SK-N-SH (cell line): ENCODE measurements around the gene TRPM2. TPM values are rescaled to one million over a fixed set of nuclear protein-coding genes. Genes with fewer than 3 reads are reported as not detected.

Source experiments
- CTCF ChIA-PET: fragments of 300-600, 350-600 bp; formaldehyde crosslinking; extraction: SDS; loops from one replicate; lab custom pipeline; 2021; lab: Yijun Ruan, JAX
- POLR2A ChIA-PET: fragments of 350-600 bp; sonication (Branson Sonifier 250); formaldehyde crosslinking; extraction: SDS; loops from one replicate; lab custom pipeline; 2020; ENCODE audit warnings: antibody characterized with exemption, inconsistent platforms; lab: Yijun Ruan, JAX
- DNase-seq: peaks from one replicate; pipeline ENCODE4 v3.0.0; 2012
- H2AFZ ChIP-seq: fragments of 200-600 bp; sonication (generic); 2 replicates; pipeline ENCODE4 v1.8.1; 2016; ENCODE audit warnings: antibody characterized with exemption, mild to moderate bottlenecking, low read depth
- H3F3A ChIP-seq: fragments of 200-600 bp; sonication (generic); replicated peaks from 2 replicates; pipeline ENCODE3; 2016; ENCODE audit warnings: antibody characterized with exemption, mild to moderate bottlenecking; ENCODE audit not compliant: insufficient read depth
- H3K27ac ChIP-seq, 2 experiments: fragments of 200-500 bp in 1 of 2; fragments of 200-600 bp in 1 of 2; sonication (Bioruptor generic) in 1 of 2; sonication (generic), shearing (Covaris generic) in 1 of 2; 2 replicates each; pipeline versions ENCODE4 v1.5.1 to v1.6.1; 2014 to 2016; ENCODE audit warnings: low read depth in 2 of 2, inconsistent platforms in 1 of 2, low read length in 1 of 2, mild to moderate bottlenecking in 1 of 2, mixed read lengths in 1 of 2
- H3K27me3 ChIP-seq: fragments of 200-600 bp; sonication (generic), shearing (Covaris generic); 2 replicates; pipeline ENCODE4 v1.6.1; 2016; ENCODE audit warnings: mixed run types; ENCODE audit not compliant: insufficient read depth
- H3K36me3 ChIP-seq, 2 experiments: fragments of 200-500 bp in 1 of 2; fragments of 200-600 bp in 1 of 2; sonication (Bioruptor generic) in 1 of 2; sonication (generic) in 1 of 2; replicated peaks in 1 of 2; 2 replicates each; pipeline versions ENCODE3 to v1.5.1; 2014 to 2016; ENCODE audit warnings: low read length in 1 of 2, mild to moderate bottlenecking in 1 of 2; ENCODE audit not compliant: insufficient read depth in 2 of 2, control insufficient read depth in 1 of 2
- H3K4me1 ChIP-seq, 2 experiments: fragments of 200-500 bp in 1 of 2; fragments of 200-600 bp in 1 of 2; sonication (Bioruptor generic) in 1 of 2; sonication (generic), shearing (Covaris generic) in 1 of 2; 2 replicates each; pipeline versions ENCODE4 v1.5.1 to v1.6.1; 2014 to 2016; ENCODE audit warnings: low read depth in 1 of 2, low read length in 1 of 2, mixed run types in 1 of 2; ENCODE audit not compliant: insufficient read depth in 2 of 2, control insufficient read depth in 1 of 2
- H3K4me2 ChIP-seq: fragments of 200-600 bp; sonication (generic), shearing (Covaris generic); 2 replicates; pipeline ENCODE4 v1.6.1; 2017; ENCODE audit warnings: mixed run types
- H3K4me3 ChIP-seq, 2 experiments: fragments of 200-500 bp in 1 of 2; fragments of 200-600 bp in 1 of 2; sonication (Bioruptor generic) in 1 of 2; sonication (generic), shearing (Covaris generic) in 1 of 2; 2 replicates each; pipeline versions ENCODE4 v1.5.1 to v1.8.1; 2014 to 2016; ENCODE audit warnings: low read depth in 2 of 2, inconsistent platforms in 1 of 2, low read length in 1 of 2, mild to moderate bottlenecking in 1 of 2, mixed read lengths in 1 of 2, moderate library complexity in 1 of 2
- H3K79me2 ChIP-seq: fragments of 200-600 bp; sonication (generic); 2 replicates; pipeline ENCODE4 v1.8.1; 2017; ENCODE audit warnings: mild to moderate bottlenecking; ENCODE audit not compliant: insufficient read depth
- H3K9ac ChIP-seq: fragments of 200-600 bp; sonication (generic); 2 replicates; pipeline ENCODE4 v1.6.1; 2017; ENCODE audit warnings: mixed run types
- H3K9me2 ChIP-seq: fragments of 200-600 bp; sonication (generic); 2 replicates; pipeline ENCODE4 v1.6.1; 2017; ENCODE audit warnings: mixed run types
- H3K9me3 ChIP-seq: fragments of 200-600 bp; sonication (generic); 2 replicates; pipeline ENCODE4 v1.6.1; 2017; ENCODE audit warnings: mixed run types, mild to moderate bottlenecking, moderate library complexity
- H4K20me1 ChIP-seq: fragments of 200-600 bp; sonication (generic); 2 replicates; pipeline ENCODE4 v1.6.1; 2017; ENCODE audit warnings: mild to moderate bottlenecking, mixed run types; ENCODE audit not compliant: insufficient read depth
- CHD2 ChIP-seq: fragments of 150-350 bp; IDR thresholded peaks from 2 replicates; pipeline ENCODE4 v1.6.1; 2018; ENCODE audit warnings: low read length; ENCODE audit not compliant: partially characterized antibody
- EZH2phosphoT487 ChIP-seq: fragments of 200-600 bp; sonication (generic); IDR thresholded peaks from 2 replicates; pipeline ENCODE4 v1.6.1; 2017; ENCODE audit warnings: low read depth, mixed run types, mild to moderate bottlenecking, antibody characterized with exemption, moderate library complexity, borderline replicate concordance
- FOXJ3 ChIP-seq: sonication (generic); formaldehyde crosslinking; IDR thresholded peaks from 2 replicates; pipeline ENCODE4 v1.5.1; 2020; ENCODE audit warnings: mild to moderate bottlenecking, missing genetic modification reagents
- FOXM1 ChIP-seq: IDR thresholded peaks from 2 replicates; pipeline ENCODE4 v1.4.0; 2012; ENCODE audit warnings: low read depth, mild to moderate bottlenecking
- GATA2 ChIP-seq: sonication (generic); formaldehyde crosslinking; IDR thresholded peaks from 2 replicates; pipeline ENCODE4 v1.5.0; 2020; ENCODE audit warnings: mild to moderate bottlenecking, missing genetic modification reagents
- MEF2A ChIP-seq: IDR thresholded peaks from 2 replicates; pipeline ENCODE4 v1.4.0; 2012; ENCODE audit warnings: low read depth, borderline replicate concordance
- POLR2AphosphoS5 ChIP-seq: IDR thresholded peaks from 2 replicates; pipeline ENCODE4 v1.6.1; 2012; ENCODE audit warnings: low read depth, low read length
- RCOR1 ChIP-seq: fragments of 150-350 bp; IDR thresholded peaks from 2 replicates; pipeline ENCODE4 v1.6.1; 2017; ENCODE audit warnings: antibody characterized with exemption, low read length
- RFX5 ChIP-seq: IDR thresholded peaks from 2 replicates; pipeline ENCODE4 v1.6.1; 2012; ENCODE audit warnings: mild to moderate bottlenecking, improper control_type of control experiment, low read length
- SIN3A ChIP-seq: IDR thresholded peaks from 2 replicates; pipeline ENCODE4 v1.6.1; 2012; ENCODE audit warnings: low read depth, mild to moderate bottlenecking, low read length, moderate library complexity, borderline replicate concordance
- TCF12 ChIP-seq: IDR thresholded peaks from 2 replicates; pipeline ENCODE4 v1.4.0; 2012
- YY1 ChIP-seq: IDR thresholded peaks from 2 replicates; pipeline ENCODE4 v1.4.0; 2012; ENCODE audit warnings: low read depth, mild to moderate bottlenecking
- WGBS: methylation state at CpG from one replicate; pipeline ENCODE4 v1.1.6; 2017; ENCODE audit warnings: low lambda C conversion rate; 5-methylcytosine and 5-hydroxymethylcytosine counted together
- polyA plus RNA-seq, 3 experiments: library from polyadenylated mRNA; depleted of rRNA; stranded (reverse); fragments of >200 nt; gene quantifications; 2 replicates each; pipeline ENCODE4 v1.2.3, GENCODE V29; 2012
- TF ChIP-seq, protein P1 (sequence below): fragments of 200-600 bp; sonication (generic); IDR thresholded peaks from 2 replicates; pipeline ENCODE4 v1.6.1; 2017; ENCODE audit warnings: antibody characterized with exemption, mild to moderate bottlenecking, moderate library complexity
- TF ChIP-seq, protein P2 (sequence below): fragments of 150-350 bp; IDR thresholded peaks from 2 replicates; pipeline ENCODE4 v1.6.1; 2016; ENCODE audit warnings: mild to moderate bottlenecking, low read depth, low read length
- TF ChIP-seq, protein P3 (sequence below): IDR thresholded peaks from 2 replicates; pipeline ENCODE4; 2012
- TF ChIP-seq, protein P4 (sequence below): IDR thresholded peaks from 2 replicates; pipeline ENCODE4 v1.6.1; 2012; ENCODE audit warnings: mild to moderate bottlenecking, low read depth, low read length, moderate library complexity

TRPM2 gene
- polyA plus RNA-seq, 1 of the 3 experiments (the other 2 are of a cell fraction), result not detected

DNA sequence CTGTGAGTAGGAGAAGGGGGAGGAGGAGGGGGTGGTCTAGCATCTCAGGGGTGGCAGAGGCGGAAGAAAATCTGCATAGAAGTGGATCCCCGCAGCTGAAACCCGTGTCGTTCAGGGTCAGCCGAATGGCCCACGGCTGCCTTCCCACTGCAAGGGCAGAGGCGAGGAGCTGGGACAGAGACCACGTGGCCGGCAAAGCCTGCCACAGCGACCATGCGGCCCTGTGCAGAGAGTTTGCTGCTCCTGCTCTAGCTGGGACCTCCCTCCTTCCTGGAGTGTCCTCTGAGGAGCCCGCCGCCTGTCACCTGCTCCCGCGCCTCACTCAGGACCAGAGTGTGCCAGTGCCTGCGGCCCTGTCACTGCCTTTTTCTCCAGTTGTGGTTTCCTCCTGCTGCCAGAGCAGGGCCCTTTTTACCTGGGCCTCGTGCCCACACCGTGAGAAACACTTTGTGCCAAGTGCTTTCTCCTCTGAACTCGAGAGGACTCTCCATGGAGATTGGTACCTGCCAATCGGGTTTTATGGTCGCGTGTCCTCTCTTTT, 5.4 kb upstream of the TRPM2 start:
- POLR2A ChIA-PET, result no interaction called here
- no peaks in the 10 kb centered on the region for H3K9me3 ChIP-seq
- 54% methylated on average over 15 of the region's 22 CpGs for WGBS
- no peak for DNase-seq
- no peaks in the 10 kb centered on the region for H3K36me3 ChIP-seq
- H4K20me1 ChIP-seq, result no peaks in the 10 kb centered on the region
- H3K4me1 ChIP-seq, result no peaks in the 10 kb centered on the region
- no peaks in the 10 kb centered on the region for H3K9me2 ChIP-seq
- H3K27me3 ChIP-seq, result peaks cover 45% of the 10 kb centered on the region
- H3K4me2 ChIP-seq, result no peak overlapping the region
- H2AFZ ChIP-seq, result no peak overlapping the region
- TF ChIP-seq RCOR1, result no peak
- no peak for TF ChIP-seq YY1
- TF ChIP-seq, protein P1, sequence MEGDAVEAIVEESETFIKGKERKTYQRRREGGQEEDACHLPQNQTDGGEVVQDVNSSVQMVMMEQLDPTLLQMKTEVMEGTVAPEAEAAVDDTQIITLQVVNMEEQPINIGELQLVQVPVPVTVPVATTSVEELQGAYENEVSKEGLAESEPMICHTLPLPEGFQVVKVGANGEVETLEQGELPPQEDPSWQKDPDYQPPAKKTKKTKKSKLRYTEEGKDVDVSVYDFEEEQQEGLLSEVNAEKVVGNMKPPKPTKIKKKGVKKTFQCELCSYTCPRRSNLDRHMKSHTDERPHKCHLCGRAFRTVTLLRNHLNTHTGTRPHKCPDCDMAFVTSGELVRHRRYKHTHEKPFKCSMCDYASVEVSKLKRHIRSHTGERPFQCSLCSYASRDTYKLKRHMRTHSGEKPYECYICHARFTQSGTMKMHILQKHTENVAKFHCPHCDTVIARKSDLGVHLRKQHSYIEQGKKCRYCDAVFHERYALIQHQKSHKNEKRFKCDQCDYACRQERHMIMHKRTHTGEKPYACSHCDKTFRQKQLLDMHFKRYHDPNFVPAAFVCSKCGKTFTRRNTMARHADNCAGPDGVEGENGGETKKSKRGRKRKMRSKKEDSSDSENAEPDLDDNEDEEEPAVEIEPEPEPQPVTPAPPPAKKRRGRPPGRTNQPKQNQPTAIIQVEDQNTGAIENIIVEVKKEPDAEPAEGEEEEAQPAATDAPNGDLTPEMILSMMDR, result no peak
- no peak for TF ChIP-seq FOXJ3
- no peak for TF ChIP-seq POLR2AphosphoS5
- TF ChIP-seq, protein P2, sequence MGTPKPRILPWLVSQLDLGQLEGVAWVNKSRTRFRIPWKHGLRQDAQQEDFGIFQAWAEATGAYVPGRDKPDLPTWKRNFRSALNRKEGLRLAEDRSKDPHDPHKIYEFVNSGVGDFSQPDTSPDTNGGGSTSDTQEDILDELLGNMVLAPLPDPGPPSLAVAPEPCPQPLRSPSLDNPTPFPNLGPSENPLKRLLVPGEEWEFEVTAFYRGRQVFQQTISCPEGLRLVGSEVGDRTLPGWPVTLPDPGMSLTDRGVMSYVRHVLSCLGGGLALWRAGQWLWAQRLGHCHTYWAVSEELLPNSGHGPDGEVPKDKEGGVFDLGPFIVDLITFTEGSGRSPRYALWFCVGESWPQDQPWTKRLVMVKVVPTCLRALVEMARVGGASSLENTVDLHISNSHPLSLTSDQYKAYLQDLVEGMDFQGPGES, result no peak
- TF ChIP-seq RFX5, result no peak
- TF ChIP-seq, protein P3, sequence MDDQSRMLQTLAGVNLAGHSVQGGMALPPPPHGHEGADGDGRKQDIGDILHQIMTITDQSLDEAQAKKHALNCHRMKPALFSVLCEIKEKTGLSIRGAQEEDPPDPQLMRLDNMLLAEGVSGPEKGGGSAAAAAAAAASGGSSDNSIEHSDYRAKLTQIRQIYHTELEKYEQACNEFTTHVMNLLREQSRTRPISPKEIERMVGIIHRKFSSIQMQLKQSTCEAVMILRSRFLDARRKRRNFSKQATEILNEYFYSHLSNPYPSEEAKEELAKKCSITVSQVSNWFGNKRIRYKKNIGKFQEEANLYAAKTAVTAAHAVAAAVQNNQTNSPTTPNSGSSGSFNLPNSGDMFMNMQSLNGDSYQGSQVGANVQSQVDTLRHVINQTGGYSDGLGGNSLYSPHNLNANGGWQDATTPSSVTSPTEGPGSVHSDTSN, result no peak
- no peak for TF ChIP-seq TCF12
- TF ChIP-seq SIN3A, result no peak
- no peak for TF ChIP-seq MEF2A
- no peak for TF ChIP-seq CHD2
- no peak for TF ChIP-seq GATA2 (CRISPR knock-in tag)
- no peak for TF ChIP-seq FOXM1
- TF ChIP-seq EZH2phosphoT487, result no peak
- TF ChIP-seq, protein P4, sequence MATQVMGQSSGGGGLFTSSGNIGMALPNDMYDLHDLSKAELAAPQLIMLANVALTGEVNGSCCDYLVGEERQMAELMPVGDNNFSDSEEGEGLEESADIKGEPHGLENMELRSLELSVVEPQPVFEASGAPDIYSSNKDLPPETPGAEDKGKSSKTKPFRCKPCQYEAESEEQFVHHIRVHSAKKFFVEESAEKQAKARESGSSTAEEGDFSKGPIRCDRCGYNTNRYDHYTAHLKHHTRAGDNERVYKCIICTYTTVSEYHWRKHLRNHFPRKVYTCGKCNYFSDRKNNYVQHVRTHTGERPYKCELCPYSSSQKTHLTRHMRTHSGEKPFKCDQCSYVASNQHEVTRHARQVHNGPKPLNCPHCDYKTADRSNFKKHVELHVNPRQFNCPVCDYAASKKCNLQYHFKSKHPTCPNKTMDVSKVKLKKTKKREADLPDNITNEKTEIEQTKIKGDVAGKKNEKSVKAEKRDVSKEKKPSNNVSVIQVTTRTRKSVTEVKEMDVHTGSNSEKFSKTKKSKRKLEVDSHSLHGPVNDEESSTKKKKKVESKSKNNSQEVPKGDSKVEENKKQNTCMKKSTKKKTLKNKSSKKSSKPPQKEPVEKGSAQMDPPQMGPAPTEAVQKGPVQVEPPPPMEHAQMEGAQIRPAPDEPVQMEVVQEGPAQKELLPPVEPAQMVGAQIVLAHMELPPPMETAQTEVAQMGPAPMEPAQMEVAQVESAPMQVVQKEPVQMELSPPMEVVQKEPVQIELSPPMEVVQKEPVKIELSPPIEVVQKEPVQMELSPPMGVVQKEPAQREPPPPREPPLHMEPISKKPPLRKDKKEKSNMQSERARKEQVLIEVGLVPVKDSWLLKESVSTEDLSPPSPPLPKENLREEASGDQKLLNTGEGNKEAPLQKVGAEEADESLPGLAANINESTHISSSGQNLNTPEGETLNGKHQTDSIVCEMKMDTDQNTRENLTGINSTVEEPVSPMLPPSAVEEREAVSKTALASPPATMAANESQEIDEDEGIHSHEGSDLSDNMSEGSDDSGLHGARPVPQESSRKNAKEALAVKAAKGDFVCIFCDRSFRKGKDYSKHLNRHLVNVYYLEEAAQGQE, result no peak
- no peak overlapping the region for H3K9ac ChIP-seq
- no peak overlapping the region for H3K4me3 ChIP-seq
- no peaks in the 10 kb centered on the region for H3F3A ChIP-seq
- H3K27ac ChIP-seq, result no peak overlapping the region
- CTCF ChIA-PET, result interaction anchor here (0.9 kb wide), 1 partner anchor 50 kb away, joined by 4 read pairs; no protein-coding TSS in a partner anchor
- no peaks in the 10 kb centered on the region for H3K79me2 ChIP-seq
